ENCODE results near the gene CCDC200.

Gene CCDC200

DNA sequence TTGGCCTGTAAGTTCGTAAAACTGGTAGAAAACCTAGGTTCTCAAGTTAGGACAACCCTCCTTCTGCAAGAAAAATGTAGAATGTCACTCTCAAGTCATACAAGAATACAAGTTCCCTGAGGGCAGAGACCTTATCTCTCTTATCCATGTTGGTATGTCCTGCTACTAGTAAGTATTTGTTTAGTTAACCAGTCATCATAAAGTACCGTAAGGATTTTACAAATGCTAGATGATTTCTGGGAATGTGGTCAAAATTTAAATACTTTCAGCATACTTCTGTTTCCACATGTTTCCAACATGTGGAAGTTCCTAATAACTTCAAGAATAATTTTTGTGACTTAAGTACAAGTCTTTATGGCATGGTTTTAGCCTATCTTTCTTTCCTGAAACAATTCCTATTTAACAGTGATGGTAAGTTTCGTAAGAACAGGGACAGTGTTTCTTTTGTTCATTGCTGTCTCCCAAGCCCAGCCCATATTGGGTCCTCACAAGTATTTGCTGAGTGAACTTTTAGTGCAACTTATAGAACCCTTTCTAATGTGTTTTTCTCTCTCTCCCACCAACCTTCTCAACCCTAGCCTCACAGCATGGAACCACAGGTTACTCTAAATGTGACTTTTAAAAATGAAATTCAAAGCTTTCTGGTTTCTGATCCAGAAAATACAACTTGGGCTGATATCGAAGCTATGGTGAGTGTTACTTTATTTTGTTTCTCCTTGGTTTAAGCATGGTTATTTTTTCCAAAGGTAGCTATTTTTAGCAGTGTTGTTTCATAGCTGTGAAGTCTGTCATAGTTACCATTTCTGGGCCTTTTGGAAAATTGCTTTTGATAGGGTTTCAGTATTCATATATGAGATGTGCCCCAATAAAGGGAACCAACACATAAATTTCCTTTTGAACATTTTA is 53.0 kb downstream of the CCDC200 start:
- TF ChIP-seq, protein P1, sequence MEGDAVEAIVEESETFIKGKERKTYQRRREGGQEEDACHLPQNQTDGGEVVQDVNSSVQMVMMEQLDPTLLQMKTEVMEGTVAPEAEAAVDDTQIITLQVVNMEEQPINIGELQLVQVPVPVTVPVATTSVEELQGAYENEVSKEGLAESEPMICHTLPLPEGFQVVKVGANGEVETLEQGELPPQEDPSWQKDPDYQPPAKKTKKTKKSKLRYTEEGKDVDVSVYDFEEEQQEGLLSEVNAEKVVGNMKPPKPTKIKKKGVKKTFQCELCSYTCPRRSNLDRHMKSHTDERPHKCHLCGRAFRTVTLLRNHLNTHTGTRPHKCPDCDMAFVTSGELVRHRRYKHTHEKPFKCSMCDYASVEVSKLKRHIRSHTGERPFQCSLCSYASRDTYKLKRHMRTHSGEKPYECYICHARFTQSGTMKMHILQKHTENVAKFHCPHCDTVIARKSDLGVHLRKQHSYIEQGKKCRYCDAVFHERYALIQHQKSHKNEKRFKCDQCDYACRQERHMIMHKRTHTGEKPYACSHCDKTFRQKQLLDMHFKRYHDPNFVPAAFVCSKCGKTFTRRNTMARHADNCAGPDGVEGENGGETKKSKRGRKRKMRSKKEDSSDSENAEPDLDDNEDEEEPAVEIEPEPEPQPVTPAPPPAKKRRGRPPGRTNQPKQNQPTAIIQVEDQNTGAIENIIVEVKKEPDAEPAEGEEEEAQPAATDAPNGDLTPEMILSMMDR (IDR thresholded peaks at IDR 0.05; ENCODE audit: low read depth, low read length) = no peak
- DNase-seq (ENCODE audit: low read depth in 2 of 2) = peak; percentile 69 to 76
- no peak overlapping the region for H3K4me3 ChIP-seq (replicated peaks in 1 of 2; ENCODE audit: low read depth in 2 of 2, low read length in 2 of 2)

- TF ChIP-seq, protein P1 (IDR thresholded peaks at IDR 0.05; ENCODE audit: low read depth, low read length) = peak; percentile 25
- H3K4me3 ChIP-seq (replicated peaks in 1 of 2; ENCODE audit: low read depth in 2 of 2, low read length in 2 of 2) = peak overlapping the region; percentile 88
- DNase-seq (ENCODE audit: low read depth in 2 of 2) = peak; percentile 95
Measured at GRCh38 chr17:43171586-43172487, 56.6 kb downstream of the CCDC200 start.

All from cardiac fibroblast (primary cell).